ENCODE results near the gene ZNF680. TPM values are rescaled to one million over a fixed set of nuclear protein-coding genes. Genes with fewer than 3 reads are reported as not detected.

The ZNF680 gene
- total and polyA plus RNA-seq, 2 experiments from 2014 or later, result 5.0 to 6.6 TPM

DNA sequence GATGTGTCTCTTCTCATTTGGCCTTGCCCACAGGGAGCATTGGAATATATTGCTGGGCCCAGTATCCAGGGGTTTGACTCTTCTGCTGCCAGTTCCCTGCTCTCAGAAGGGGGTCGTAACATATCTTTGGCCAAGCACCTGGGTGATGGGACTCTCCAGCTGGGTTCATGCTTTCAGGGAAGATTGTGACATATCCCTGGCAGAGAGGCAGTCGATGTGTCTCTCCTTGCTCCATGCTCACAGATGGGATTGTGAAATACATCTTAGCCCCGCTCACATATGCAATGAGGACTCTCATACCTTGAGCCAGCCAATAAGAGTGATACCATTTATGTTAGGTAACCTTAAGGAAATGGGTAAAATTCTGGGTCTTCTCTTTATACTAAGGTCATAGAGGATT lies 39.2 kb upstream of the ZNF680 start:
- Histone ChIP-seq H3K79me2 (ENCODE audit: insufficient read depth) (no peaks in the 10 kb centered on the region), H3K27ac (no peak overlapping the region), H3K9me3 (ENCODE audit: low read depth) (no peaks in the 10 kb centered on the region), H3K27me3 (replicated peaks; ENCODE audit: insufficient read depth) (no peaks in the 10 kb centered on the region), H3K9me2 (ENCODE audit: insufficient read depth) (no peaks in the 10 kb centered on the region), H3K36me3 (ENCODE audit: low read depth) (no peaks in the 10 kb centered on the region), H3K4me2 (ENCODE audit: unreplicated experiment) (no peak overlapping the region), H3K4me1 (ENCODE audit: insufficient read depth) (no peaks in the 10 kb centered on the region), H2AFZ (no peak overlapping the region), H3F3A (ENCODE audit: insufficient read depth) (no peaks in the 10 kb centered on the region), H3K4me3 (no peak overlapping the region), H3K9ac (no peak overlapping the region), H4K20me1 (ENCODE audit: insufficient read depth) (no peaks in the 10 kb centered on the region)
- 45 to 61% methylated on average over 3 of the region's 3 CpGs for WGBS, 2 experiments (ENCODE audit: low coverage in 1 of 2, low lambda C conversion rate in 2 of 2, missing lambda C conversion rate in 2 of 2)
- in situ Hi-C loops (cut with MboI), result loop anchor here (25.0 kb wide), 1 partner anchor 1590 kb away; no protein-coding TSS in a partner anchor
- no peak for DNase-seq
- TF ChIP-seq EZH2 (IDR thresholded peaks at IDR 0.05; ENCODE audit: insufficient read depth, poor library complexity, severe bottlenecking), result no peak
- TF ChIP-seq EZH2phosphoT487 (IDR thresholded peaks at IDR 0.05; ENCODE audit: insufficient read depth, low read depth), result no peak

DNA sequence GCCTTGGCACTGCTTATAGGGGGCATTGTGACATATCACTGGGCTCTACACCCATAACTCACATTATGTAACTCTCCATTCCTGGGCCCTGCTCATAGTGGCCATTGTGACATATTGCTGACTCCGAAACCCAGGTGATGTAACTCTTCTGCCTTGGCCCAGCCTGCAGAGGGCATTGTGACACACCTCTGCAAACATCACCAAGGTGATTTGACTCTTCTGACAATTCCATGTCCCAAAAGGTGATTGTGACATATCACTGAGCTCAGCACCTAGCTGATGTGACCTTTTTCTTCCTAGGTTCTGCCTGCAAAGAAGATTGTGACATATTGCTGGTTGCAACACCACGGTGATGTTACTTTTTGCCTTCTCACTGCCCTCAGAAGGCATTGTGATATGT lies 36.5 kb upstream of the ZNF680 start:
- no peak overlapping the region for H3K27ac ChIP-seq
- H3K9ac ChIP-seq, result no peak overlapping the region
- no peaks in the 10 kb centered on the region for H3K9me2 ChIP-seq (ENCODE audit: insufficient read depth)
- H3K36me3 ChIP-seq (ENCODE audit: low read depth), result no peaks in the 10 kb centered on the region
- H3K4me1 ChIP-seq (ENCODE audit: insufficient read depth), result no peaks in the 10 kb centered on the region
- H4K20me1 ChIP-seq (ENCODE audit: insufficient read depth), result no peaks in the 10 kb centered on the region
- no peak for DNase-seq
- no peak overlapping the region for H3K4me3 ChIP-seq
- WGBS, 2 experiments (ENCODE audit: low coverage in 1 of 2, low lambda C conversion rate in 2 of 2, missing lambda C conversion rate in 2 of 2), result 48 to 53% methylated on average over 2 of the region's 2 CpGs
- H2AFZ ChIP-seq, result no peak overlapping the region
- H3K4me2 ChIP-seq (ENCODE audit: unreplicated experiment), result no peak overlapping the region
- no peaks in the 10 kb centered on the region for H3F3A ChIP-seq (ENCODE audit: insufficient read depth)
- TF ChIP-seq EZH2 (IDR thresholded peaks at IDR 0.05; ENCODE audit: insufficient read depth, poor library complexity, severe bottlenecking) (no peak), EZH2phosphoT487 (IDR thresholded peaks at IDR 0.05; ENCODE audit: insufficient read depth, low read depth) (no peak)
- H3K9me3 ChIP-seq (ENCODE audit: low read depth), result no peaks in the 10 kb centered on the region
- H3K79me2 ChIP-seq (ENCODE audit: insufficient read depth), result no peaks in the 10 kb centered on the region
- H3K27me3 ChIP-seq (replicated peaks; ENCODE audit: insufficient read depth), result no peaks in the 10 kb centered on the region
- in situ Hi-C loops (cut with MboI), result no loop called here

DNA sequence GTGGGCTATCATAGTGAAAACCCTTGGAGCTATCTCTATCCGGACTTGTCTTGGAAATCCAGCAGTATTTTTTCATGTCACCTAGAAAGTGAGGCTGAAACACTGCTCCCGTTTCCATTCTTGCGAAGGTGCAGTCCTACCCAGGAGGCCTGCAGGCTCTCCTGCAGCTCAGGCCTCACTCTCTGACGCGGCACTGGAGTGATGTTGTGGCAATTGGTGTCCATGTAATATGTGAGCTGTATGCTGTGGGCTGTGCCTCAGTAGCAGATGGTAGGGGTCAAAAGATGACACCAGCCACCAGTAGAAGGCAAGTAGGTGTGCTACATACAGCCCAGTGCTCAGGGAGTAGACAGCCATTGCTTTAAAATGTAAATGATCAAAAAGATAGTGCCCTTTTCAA lies 28.1 kb upstream of the ZNF680 start:
- no peaks in the 10 kb centered on the region for H4K20me1 ChIP-seq (ENCODE audit: insufficient read depth)
- H3K4me3 ChIP-seq, result no peak overlapping the region
- no peaks in the 10 kb centered on the region for H3K9me2 ChIP-seq (ENCODE audit: insufficient read depth)
- H3K4me1 ChIP-seq (ENCODE audit: insufficient read depth), result no peaks in the 10 kb centered on the region
- H3F3A ChIP-seq (ENCODE audit: insufficient read depth), result no peaks in the 10 kb centered on the region
- WGBS, 2 experiments (ENCODE audit: low coverage in 1 of 2, low lambda C conversion rate in 2 of 2, missing lambda C conversion rate in 2 of 2), result 58 to 61% methylated on average over 5 of the region's 5 CpGs
- H2AFZ ChIP-seq, result no peak overlapping the region
- H3K79me2 ChIP-seq (ENCODE audit: insufficient read depth), result no peaks in the 10 kb centered on the region
- H3K36me3 ChIP-seq (ENCODE audit: low read depth), result no peaks in the 10 kb centered on the region
- H3K9me3 ChIP-seq (ENCODE audit: low read depth), result no peaks in the 10 kb centered on the region
- no peak overlapping the region for H3K4me2 ChIP-seq (ENCODE audit: unreplicated experiment)
- TF ChIP-seq EZH2phosphoT487 (IDR thresholded peaks at IDR 0.05; ENCODE audit: insufficient read depth, low read depth) (no peak), EZH2 (IDR thresholded peaks at IDR 0.05; ENCODE audit: insufficient read depth, poor library complexity, severe bottlenecking) (no peak)
- no peaks in the 10 kb centered on the region for H3K27me3 ChIP-seq (replicated peaks; ENCODE audit: insufficient read depth)
- H3K27ac ChIP-seq, result no peak overlapping the region
- DNase-seq, result no peak
- in situ Hi-C loops (cut with MboI), result no loop called here
- no peak overlapping the region for H3K9ac ChIP-seq

DNA sequence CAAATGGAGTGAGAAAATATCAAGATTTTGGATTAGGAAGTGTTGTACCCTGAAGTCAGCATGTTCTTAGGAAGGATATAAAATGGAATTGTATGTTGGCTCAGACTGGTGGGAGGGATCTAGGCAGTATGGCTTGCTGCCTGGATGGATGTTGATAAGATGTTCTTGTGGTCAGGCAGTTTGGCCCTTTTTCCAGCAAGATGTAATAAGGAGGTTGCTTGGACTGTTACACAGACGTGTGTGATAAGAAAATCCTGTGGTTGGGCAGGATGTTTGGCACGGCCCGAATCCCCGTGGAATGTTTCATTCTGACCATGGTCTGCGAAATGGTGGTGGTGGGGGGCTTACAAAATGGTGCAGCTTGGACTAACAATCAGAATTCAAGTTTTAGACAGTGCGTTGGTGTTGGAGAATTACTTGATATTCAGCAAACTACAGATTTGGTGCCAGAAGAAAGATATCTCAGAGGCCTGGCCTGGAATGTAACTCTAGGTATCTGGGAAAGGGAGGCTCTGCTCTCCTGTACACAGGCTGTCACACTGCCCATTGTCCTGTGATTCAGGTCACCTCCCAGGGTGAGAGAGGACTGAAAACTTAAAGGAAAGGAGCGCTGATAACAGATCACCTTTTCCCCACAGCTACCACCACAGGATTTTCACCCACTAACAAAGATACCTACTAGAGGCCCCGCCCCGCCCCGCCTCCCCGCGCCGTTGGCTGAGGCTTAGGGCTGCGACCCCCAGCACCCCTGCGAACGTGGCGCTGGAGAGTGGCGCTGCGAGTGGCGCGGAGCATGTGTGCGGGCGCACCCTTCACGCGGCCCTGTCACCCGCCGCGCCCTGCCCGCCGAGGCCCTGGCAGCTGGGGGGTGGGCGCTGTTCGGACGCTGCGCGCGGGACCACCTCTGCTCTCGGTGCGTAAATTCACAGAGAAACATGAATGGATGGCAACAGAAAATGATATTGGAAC lies 19.3 kb upstream of the ZNF680 start:
- no peak overlapping the region for H3K9ac ChIP-seq
- TF ChIP-seq EZH2 (IDR thresholded peaks at IDR 0.05; ENCODE audit: insufficient read depth, poor library complexity, severe bottlenecking) (no peak), EZH2phosphoT487 (IDR thresholded peaks at IDR 0.05; ENCODE audit: insufficient read depth, low read depth) (no peak)
- H3K4me3 ChIP-seq, result no peak overlapping the region
- H3F3A ChIP-seq (ENCODE audit: insufficient read depth), result no peaks in the 10 kb centered on the region
- H4K20me1 ChIP-seq (ENCODE audit: insufficient read depth), result no peaks in the 10 kb centered on the region
- DNase-seq, result no peak
- no peak overlapping the region for H2AFZ ChIP-seq
- in situ Hi-C loops (cut with MboI), result no loop called here
- no peaks in the 10 kb centered on the region for H3K9me2 ChIP-seq (ENCODE audit: insufficient read depth)
- H3K79me2 ChIP-seq (ENCODE audit: insufficient read depth), result no peaks in the 10 kb centered on the region
- H3K4me1 ChIP-seq (ENCODE audit: insufficient read depth), result no peaks in the 10 kb centered on the region
- H3K4me2 ChIP-seq (ENCODE audit: unreplicated experiment), result no peak overlapping the region
- H3K36me3 ChIP-seq (ENCODE audit: low read depth), result no peaks in the 10 kb centered on the region
- H3K27ac ChIP-seq, result no peak overlapping the region
- no peaks in the 10 kb centered on the region for H3K9me3 ChIP-seq (ENCODE audit: low read depth)
- no peaks in the 10 kb centered on the region for H3K27me3 ChIP-seq (replicated peaks; ENCODE audit: insufficient read depth)
- 85 to 86% methylated on average over 33 to 38 of the region's 38 CpGs for WGBS, 2 experiments (ENCODE audit: low coverage in 1 of 2, low lambda C conversion rate in 2 of 2, missing lambda C conversion rate in 2 of 2)

All from GM23248 (cell line).